Heart left ventricle (tissue), 16 donors: Measurements from ENCODE around the gene EXOC3L4. TPM values are rescaled to one million over a fixed set of nuclear protein-coding genes. Genes with fewer than 3 reads are reported as not detected.

Experiments
- ATAC-seq, 4 donors: fragments of 200-7000 bp; cut with Tn5 transposase; one replicate each; pipeline ENCODE4 v1.9.1; 2020 to 2022; ENCODE audit warnings: moderate library complexity in 4 of 4, mild to moderate bottlenecking in 3 of 4, moderate number of reproducible peaks in 1 of 4
- DNase-seq, 5 donors: peaks; one replicate each; pipeline ENCODE4 v3.0.0-alpha.2; 2020
- H3K27ac ChIP-seq, 12 donors: fragments of 200-600 bp; sonication (generic) in 4 of 12; one replicate each; pipeline versions ENCODE4 v1.5.0 to v1.8.0; 2016 to 2022; ENCODE audit warnings: mild to moderate bottlenecking in 2 of 12
- H3K27me3 ChIP-seq, 9 donors: fragments of 200-600 bp; sonication (generic) in 2 of 9; one replicate each; pipeline versions ENCODE4 v1.5.1 to v1.8.0; 2016 to 2022; ENCODE audit warnings: mild to moderate bottlenecking in 3 of 9
- H3K36me3 ChIP-seq, 9 donors: fragments of 200-600 bp; sonication (generic) in 2 of 9; one replicate each; pipeline versions ENCODE4 v1.5.0 to v1.8.0; 2018 to 2022; ENCODE audit warnings: mild to moderate bottlenecking in 2 of 9
- H3K4me1 ChIP-seq, 12 donors: fragments of 200-600 bp; sonication (generic) in 4 of 12; one replicate each; pipeline versions ENCODE4 v1.5.0 to v1.8.0; 2016 to 2022; ENCODE audit warnings: mild to moderate bottlenecking in 3 of 12
- H3K4me3 ChIP-seq, 12 donors: fragments of 200-600 bp; sonication (generic) in 4 of 12; one replicate each; pipeline versions ENCODE4 v1.5.0 to v1.8.0; 2017 to 2022; ENCODE audit warnings: mild to moderate bottlenecking in 9 of 12, moderate library complexity in 4 of 12
- H3K9me3 ChIP-seq, 12 donors: fragments of 200-600 bp; sonication (generic) in 4 of 12; one replicate each; pipeline versions ENCODE4 v1.5.0 to v1.8.0; 2016 to 2022; ENCODE audit warnings: mild to moderate bottlenecking in 1 of 12
- POLR2A ChIP-seq, 2 donors: fragments of 450-650 bp; IDR thresholded peaks; one replicate each; pipeline ENCODE4 v1.6.1; 2017; ENCODE audit warnings: antibody characterized with exemption in 2 of 2, mild to moderate bottlenecking in 2 of 2, moderate library complexity in 2 of 2
- WGBS, 4 donors: extraction: QIAGEN DNeasy Blood & Tissue Kit in 2 of 4; methylation state at CpG; one replicate each; pipeline versions ENCODE4 v1.1.5 to v1.1.7; 2013 to 2018; 5-methylcytosine and 5-hydroxymethylcytosine counted together
- intact Hi-C, 10 donors: fragments of 100-400 bp; cut with DNase I; formaldehyde crosslinking; loops; one replicate each; pipeline versions ENCODE4 v1.11.1 to v1.14.2; 2022
- polyA plus RNA-seq, 2 donors: library from polyadenylated mRNA; stranded (reverse); fragments of 200-250 nt; gene quantifications; one replicate each; pipeline ENCODE4 v1.2.3, GENCODE V29; 2013
- total RNA-seq, 9 donors: library from RNA; depleted of rRNA in 2 of 9; stranded (reverse); fragments of >200 nt in 2 of 9; fragmentation: NEBNext Ultra II Directional in 3 of 9; extraction: Animal tissue kit (Norgen Biotek cat#: 25700) in 3 of 9; gene quantifications; one replicate each; pipeline versions ENCODE4 v1.1.0 to v1.2.4, GENCODE V29; 2016 to 2023
- TF ChIP-seq, protein P1 (sequence below), 12 donors: fragments of 200-600 bp; sonication (generic) in 4 of 12; IDR thresholded peaks; one replicate each; pipeline versions ENCODE4 v1.5.0 to v1.8.0; 2018 to 2022; ENCODE audit warnings: antibody characterized with exemption in 12 of 12, mild to moderate bottlenecking in 5 of 12
- donor health status: ischemic (EF 13 %, LVEDD 7.1; RV severe dilation, severe dysfunction).
- donor health status: healthy with polysubstance abuse.
- donor health status: DM: no; HTN: yes; CAD: no.
- donor health status: DM: no; HTN: no; CAD: no.
- donor health status: ischemic (EF 25% LVEDD 6.9; RV normal size, moderate dysfunction).
- donor health status: ischemic (EF 25% LVEDD 5.7; RV mildly dilated, moderate dysfunction).
- donor health status: healthy.
- donor health status: DM: yes; HTN: yes; CAD: no.
- donor health status: ischemic (EF 35%, LVEDD 5.7; RV mildly dilated, moderate dysfunction).
- donor health status: nonischemic (EF 11% LVEDD 7.7; RV severe dilation, severe dysfunction).
- donor health status: DM: yes; HTN: yes; CAD: no.
- donor health status: PGD.
- donor health status: ischemic (EF 29% LVEDD 5.4; RV normal size, mild dysfunction).
- donor health status: nonischemic (EF 23%, LVEDD 6.1; RV moderate dilation, normal function).

EXOC3L4 gene
- total and polyA plus RNA-seq, 11 donors: 0.21 to 3.2 (median 0.47) TPM; not detected in 5

DNA sequence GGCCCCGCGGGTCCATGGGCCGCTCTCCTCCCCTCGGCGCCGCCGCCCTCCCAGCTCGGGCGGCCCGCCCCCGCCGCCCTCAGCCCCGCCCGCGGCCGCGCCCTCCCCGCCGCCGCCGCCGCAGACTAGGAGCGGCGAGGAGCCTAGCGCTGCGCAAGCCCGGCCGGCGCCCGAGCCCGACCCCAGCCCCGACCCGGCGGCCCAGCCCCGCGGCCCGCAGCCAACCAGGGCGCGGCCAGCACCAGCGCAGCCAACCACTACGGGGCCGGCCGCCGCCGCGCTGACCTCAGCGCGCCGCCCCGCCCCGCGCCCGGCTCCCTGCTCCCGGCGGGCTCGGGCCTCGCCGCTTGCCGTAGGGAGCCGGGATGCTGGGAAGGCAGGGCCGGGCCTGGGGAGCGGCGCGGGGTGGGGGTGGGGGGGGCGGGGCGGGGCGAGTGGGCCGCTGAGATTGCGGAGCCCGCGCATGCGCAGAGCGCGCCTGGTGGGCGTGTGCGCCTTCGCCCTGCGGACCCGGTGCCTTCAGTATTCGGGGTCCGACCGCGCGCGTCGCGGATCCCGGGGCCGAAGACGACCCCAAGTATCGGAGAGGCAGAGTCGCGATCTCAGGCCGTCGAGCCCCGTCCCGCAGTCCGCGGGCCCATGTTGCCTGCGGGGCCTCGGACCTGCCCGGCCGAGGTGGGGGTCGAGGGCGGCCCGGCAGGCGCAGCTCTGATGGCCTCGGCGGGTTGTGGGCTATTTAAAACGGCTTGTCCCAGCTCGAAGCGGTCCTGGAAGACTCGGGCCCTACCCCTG lies 37.0 kb upstream of the EXOC3L4 start, which contains the start of gene CDC42BPB:
Gene CDC42BPB (minus strand): TSS at position 178 of the 792 bp plus-strand sequence. CDS start 376 bp downstream, outside the sequence.
- TF ChIP-seq, protein P1, sequence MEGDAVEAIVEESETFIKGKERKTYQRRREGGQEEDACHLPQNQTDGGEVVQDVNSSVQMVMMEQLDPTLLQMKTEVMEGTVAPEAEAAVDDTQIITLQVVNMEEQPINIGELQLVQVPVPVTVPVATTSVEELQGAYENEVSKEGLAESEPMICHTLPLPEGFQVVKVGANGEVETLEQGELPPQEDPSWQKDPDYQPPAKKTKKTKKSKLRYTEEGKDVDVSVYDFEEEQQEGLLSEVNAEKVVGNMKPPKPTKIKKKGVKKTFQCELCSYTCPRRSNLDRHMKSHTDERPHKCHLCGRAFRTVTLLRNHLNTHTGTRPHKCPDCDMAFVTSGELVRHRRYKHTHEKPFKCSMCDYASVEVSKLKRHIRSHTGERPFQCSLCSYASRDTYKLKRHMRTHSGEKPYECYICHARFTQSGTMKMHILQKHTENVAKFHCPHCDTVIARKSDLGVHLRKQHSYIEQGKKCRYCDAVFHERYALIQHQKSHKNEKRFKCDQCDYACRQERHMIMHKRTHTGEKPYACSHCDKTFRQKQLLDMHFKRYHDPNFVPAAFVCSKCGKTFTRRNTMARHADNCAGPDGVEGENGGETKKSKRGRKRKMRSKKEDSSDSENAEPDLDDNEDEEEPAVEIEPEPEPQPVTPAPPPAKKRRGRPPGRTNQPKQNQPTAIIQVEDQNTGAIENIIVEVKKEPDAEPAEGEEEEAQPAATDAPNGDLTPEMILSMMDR (IDR thresholded peaks at IDR 0.05): no peak
- TF ChIP-seq POLR2A (IDR thresholded peaks at IDR 0.05): peak in 1 of 2 donors; percentile 37
- intact Hi-C loops: loop anchor here in 1 of 10 donors (10.0 kb wide), 1 partner anchor 53 kb away; no protein-coding TSS in a partner anchor
- peaks cover 0 to 4% (median 0%) of the 10 kb centered on the region in 9 donors for H3K36me3 ChIP-seq
- WGBS, 4 donors: 0 to 1% (median 0%) methylated on average over 1 to 112 of the region's 113 CpGs
- H3K4me1 ChIP-seq: peaks cover 6 to 45% (median 35%) of the 10 kb centered on the region in 12 donors
- DNase-seq (peak; percentile 91 to 95 (median 93)), ATAC-seq (peak; percentile 87 to 96 (median 92))
- peak within 1 kb of the TSS; percentile 88 to 100 (median 97) for H3K4me3 ChIP-seq
- H3K27me3 ChIP-seq: no peaks in the 10 kb centered on the region
- H3K9me3 ChIP-seq: no peaks in the 10 kb centered on the region
- H3K27ac ChIP-seq: peak within 1 kb of the TSS; percentile 88 to 99 (median 96)

DNA sequence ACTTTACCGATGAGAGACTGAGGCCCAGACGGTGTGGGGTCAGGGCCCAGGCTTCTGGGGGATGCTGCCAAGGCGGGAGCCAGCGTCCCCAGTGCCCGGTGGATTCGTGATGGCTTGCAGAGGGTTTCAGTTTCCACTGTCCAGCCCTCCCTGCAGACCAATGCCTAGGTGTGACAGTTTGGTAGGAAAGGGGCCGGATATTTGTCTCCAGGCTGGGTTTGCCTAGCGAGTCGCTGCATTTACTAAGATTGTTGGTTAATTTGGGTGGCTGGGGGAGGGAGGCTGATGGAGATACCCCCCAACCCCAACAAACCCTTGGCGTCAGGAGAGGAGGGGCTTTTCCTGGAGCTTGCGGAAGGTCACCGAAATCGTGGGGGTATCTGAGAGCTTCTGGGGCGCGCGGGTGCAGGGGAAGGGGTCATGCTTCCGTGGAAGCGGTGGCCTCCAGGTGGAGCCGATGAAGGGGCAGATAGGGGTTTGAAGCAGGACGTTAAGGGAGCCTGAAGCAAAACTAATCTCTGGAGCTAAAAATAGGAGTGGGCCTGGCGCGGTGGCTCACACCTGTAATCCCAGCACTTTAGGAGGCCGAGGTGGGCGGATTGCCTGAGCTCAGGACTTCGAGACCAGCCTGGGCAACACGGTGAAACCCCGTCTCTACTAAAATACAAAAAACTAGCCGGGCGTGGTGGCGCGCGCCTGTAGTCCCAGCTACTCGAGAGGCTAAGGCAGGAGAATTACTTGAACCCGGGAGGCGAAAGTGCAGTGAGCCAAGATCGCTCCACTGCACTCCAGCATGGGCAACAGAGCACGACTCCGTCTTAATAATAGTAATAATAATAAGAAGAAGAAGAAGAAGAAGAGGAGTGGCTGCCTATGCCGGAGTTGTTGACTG lies 36.1 kb upstream of the EXOC3L4 start:
- ATAC-seq: peak in 3 of 4 donors; percentile 9 to 16 (median 13)

DNA sequence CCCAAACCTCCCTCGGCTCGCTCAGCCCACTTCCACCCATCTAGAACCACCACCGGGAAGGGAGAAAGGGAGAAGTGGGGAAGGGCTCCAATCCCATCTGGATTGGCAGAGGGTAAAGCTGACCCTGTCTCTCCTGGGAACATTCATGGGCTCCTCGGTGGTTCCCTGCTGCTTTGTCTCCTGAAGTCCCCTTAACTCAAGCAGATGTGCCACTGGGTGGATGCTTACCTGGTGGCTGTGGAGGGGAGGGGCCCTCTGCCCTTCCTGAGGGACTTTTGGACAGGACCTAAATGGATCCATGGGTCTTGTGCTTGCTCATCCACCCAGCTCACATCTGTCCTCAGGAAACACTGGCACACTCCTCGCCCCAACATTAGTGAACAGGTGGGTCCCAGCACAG lies 35.0 kb upstream of the EXOC3L4 start:
- no peaks in the 10 kb centered on the region for H3K27me3 ChIP-seq
- H3K27ac ChIP-seq: no peak overlapping the region
- H3K4me3 ChIP-seq: no peak overlapping the region
- peaks cover 0 to 4% (median 0%) of the 10 kb centered on the region in 9 donors for H3K36me3 ChIP-seq
- peaks cover 6 to 42% (median 31%) of the 10 kb centered on the region in 12 donors for H3K4me1 ChIP-seq
- ATAC-seq: no peak
- WGBS, 4 donors: 85 to 89% (median 89%) methylated on average over 5 of the region's 5 CpGs
- no peaks in the 10 kb centered on the region for H3K9me3 ChIP-seq
- no peak for TF ChIP-seq POLR2A (IDR thresholded peaks at IDR 0.05)
- TF ChIP-seq, protein P1 (IDR thresholded peaks at IDR 0.05): no peak
- intact Hi-C loops: loop anchor here in 1 of 10 donors (10.0 kb wide), 1 partner anchor 55 kb away; no protein-coding TSS in a partner anchor
- no peak for DNase-seq

More for the DNA sequence above, 36.1 kb upstream of the EXOC3L4 start:
- H3K4me3 ChIP-seq: peak overlapping the region; percentile 42 to 100 (median 80)
- peaks cover 6 to 44% (median 33%) of the 10 kb centered on the region in 12 donors for H3K4me1 ChIP-seq
- peaks cover 0 to 4% (median 0%) of the 10 kb centered on the region in 9 donors for H3K36me3 ChIP-seq
- DNase-seq: no peak
- intact Hi-C loops: loop anchor here in 1 of 10 donors (10.0 kb wide), 1 partner anchor 54 kb away; no protein-coding TSS in a partner anchor
- TF ChIP-seq POLR2A (IDR thresholded peaks at IDR 0.05): no peak
- TF ChIP-seq, protein P1 (IDR thresholded peaks at IDR 0.05): no peak
- WGBS, 4 donors: 40 to 55% (median 49%) methylated on average over 34 to 39 of the region's 39 CpGs
- peak overlapping the region in 11 of 12 donors; percentile 66 to 92 (median 83) for H3K27ac ChIP-seq
- no peaks in the 10 kb centered on the region for H3K27me3 ChIP-seq
- H3K9me3 ChIP-seq: no peaks in the 10 kb centered on the region
